ENCODE results near the gene ANKMY2.
"Not testable (repeated sequence)": the region's sequence is repeated elsewhere in the genome, so short reads cannot be mapped to it uniquely, and the experiment has no call there.

ANKMY2 gene

GRCh38 chr7:16616542-16616941, 29.0 kb downstream of the ANKMY2 start:
- DNase-seq = no peak

GRCh38 chr7:16616122-16616521, 29.4 kb downstream of the ANKMY2 start:
- no peak for DNase-seq

- no peak for DNase-seq
Observed at GRCh38 chr7:16615228-16615627, 30.3 kb downstream of the ANKMY2 start.

- no peak for DNase-seq
Observed at GRCh38 chr7:16611711-16612110, 33.8 kb downstream of the ANKMY2 start.

GRCh38 chr7:16609842-16610450, 35.6 kb downstream of the ANKMY2 start:
- DNase-seq = no peak

GRCh38 chr7:16606704-16607103, 38.9 kb downstream of the ANKMY2 start:
- DNase-seq = no peak

GRCh38 chr7:16604054-16604453, 41.5 kb downstream of the ANKMY2 start:
- DNase-seq = no peak

- no peak for DNase-seq
Observed at GRCh38 chr7:16603633-16604032, 41.9 kb downstream of the ANKMY2 start.

GRCh38 chr7:16599860-16600259, 45.7 kb downstream of the ANKMY2 start:
- DNase-seq = no peak

- DNase-seq = no peak
Observed at GRCh38 chr7:16598015-16598414, 47.5 kb downstream of the ANKMY2 start.

- not testable (repeated sequence) for DNase-seq
Observed at GRCh38 chr7:16595596-16595995, 50.0 kb downstream of the ANKMY2 start.

- DNase-seq = no peak
Observed at GRCh38 chr7:16594676-16595075, 50.9 kb downstream of the ANKMY2 start.

- no peak for DNase-seq
Observed at GRCh38 chr7:16594061-16594460, 51.5 kb downstream of the ANKMY2 start.

- DNase-seq = no peak
Observed at GRCh38 chr7:16592395-16592794, 53.2 kb downstream of the ANKMY2 start.

- no peak for DNase-seq
Observed at GRCh38 chr7:16590424-16590823, 55.1 kb downstream of the ANKMY2 start.

- no peak for DNase-seq
Observed at GRCh38 chr7:16589881-16590280, 55.7 kb downstream of the ANKMY2 start.

GRCh38 chr7:16587790-16588189, 57.8 kb downstream of the ANKMY2 start:
- DNase-seq = no peak

- no peak for DNase-seq
Observed at GRCh38 chr7:16587129-16587528, 58.4 kb downstream of the ANKMY2 start.

GRCh38 chr7:16586081-16586874, 59.3 kb downstream of the ANKMY2 start:
- no peak for DNase-seq

- no peak for DNase-seq
Observed at GRCh38 chr7:16585540-16585939, 60.0 kb downstream of the ANKMY2 start.

- no peak for DNase-seq
Observed at GRCh38 chr7:16583834-16584233, 61.7 kb downstream of the ANKMY2 start.

GRCh38 chr7:16581286-16581685, 64.3 kb downstream of the ANKMY2 start:
- DNase-seq = no peak

- DNase-seq = no peak
Observed at GRCh38 chr7:16579216-16579615, 66.3 kb downstream of the ANKMY2 start.

- DNase-seq = no peak
Observed at GRCh38 chr7:16571941-16572340, 73.6 kb downstream of the ANKMY2 start.

All from CD4-positive, alpha-beta T cell treated with Interleukin-15 for 1 hour (primary cell).